Stimulated activated CD8-positive, alpha-beta memory T cell treated with anti-CD3 and anti-CD28 coated beads, Interleukin-15, amount 100 ng/mL, for 48 hours (primary cell): ENCODE data around the gene AP2B1.

Experiments
- DNase-seq, 2 donors: peaks; one replicate each; pipeline ENCODE4 v3.0.0-alpha.2; 2020; ENCODE audit warnings: low read depth in 2 of 2

The AP2B1 gene

DNA sequence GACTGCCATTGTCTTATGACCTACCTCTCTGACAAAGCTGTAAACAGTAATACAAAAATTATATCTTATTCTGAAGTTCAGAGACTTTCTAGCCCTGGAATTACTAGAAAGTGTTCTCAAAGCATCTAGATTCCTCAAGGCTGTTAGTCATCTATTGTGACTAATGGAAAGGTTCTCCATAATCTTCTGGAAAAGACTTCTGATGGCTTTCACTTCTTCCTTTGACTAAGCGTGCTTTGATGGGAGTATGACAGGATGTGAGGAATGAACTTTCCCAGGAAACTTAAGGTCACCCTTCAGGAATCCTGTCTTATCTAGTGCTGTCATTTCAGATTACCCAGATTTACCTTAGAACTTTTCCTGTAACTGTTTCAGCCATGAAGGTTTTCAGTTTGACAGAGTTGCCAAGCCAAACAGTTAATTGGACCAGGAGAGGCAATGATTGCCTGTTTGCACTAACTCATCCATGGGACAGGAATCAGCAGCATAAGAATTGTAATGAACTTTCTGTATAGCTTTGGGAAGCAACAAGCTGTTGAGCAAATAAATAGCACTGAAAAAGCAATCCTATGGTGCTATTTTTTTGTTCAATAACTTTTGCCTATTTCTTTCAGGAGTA is 43.5 kb downstream of the AP2B1 start:
- DNase-seq: no peak

DNA sequence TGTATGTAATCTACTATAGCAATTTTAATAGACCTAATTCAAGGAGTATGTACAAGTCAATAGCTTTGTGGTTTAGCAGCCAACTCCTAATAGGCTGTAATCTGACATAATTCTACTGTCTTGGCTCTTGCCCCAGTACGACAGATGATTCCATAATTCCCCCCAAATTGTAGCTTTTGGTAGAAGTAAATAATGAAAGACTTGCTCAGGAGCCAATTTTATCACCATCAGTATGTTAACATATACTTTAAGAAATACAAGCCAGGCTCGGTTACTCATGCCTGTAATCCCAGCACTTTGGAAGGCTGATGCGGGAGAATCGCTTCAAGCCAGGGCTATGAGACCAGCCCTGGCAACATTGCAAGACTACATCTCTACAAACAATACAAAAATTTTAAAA is 53.9 kb downstream of the AP2B1 start:
- no peak for DNase-seq

DNA sequence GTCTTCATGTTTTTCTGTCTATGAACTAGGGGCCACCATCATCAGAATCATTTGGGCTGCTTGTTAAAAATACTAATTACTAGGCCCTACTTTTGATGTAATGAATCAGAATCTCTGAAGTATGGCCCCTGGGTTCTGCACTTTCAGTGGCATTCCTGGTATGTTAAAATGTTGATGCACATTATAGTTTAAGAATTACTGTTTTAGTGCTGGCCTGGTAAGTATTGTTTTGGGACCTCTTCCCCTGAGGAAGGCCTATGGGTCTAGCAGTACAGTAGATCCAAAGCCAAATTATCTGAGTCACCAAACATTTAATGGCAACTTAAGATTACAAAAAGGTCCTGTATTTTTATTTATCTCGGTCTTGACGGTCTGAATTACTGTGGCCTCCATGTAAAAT is 58.8 kb downstream of the AP2B1 start:
- DNase-seq: no peak

DNA sequence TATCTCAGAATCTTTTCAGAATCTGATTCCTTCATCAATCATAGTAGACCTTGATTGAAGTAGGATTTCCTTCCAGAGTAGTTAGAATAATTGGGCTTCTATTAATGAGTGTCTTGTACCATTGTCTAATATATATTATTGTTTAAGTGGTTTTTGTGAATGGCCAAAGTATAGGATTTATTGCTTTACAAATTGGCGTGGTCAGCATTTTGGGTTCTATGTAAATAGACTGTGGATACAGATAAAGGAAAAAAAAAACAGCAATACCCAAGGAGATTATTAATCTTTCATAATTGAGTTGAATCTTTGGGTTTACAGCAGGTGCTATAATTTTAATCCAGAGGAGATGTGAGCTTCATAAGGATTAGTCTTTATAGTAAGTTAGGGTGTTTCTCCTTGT is 64.3 kb downstream of the AP2B1 start:
- DNase-seq: no peak

DNA sequence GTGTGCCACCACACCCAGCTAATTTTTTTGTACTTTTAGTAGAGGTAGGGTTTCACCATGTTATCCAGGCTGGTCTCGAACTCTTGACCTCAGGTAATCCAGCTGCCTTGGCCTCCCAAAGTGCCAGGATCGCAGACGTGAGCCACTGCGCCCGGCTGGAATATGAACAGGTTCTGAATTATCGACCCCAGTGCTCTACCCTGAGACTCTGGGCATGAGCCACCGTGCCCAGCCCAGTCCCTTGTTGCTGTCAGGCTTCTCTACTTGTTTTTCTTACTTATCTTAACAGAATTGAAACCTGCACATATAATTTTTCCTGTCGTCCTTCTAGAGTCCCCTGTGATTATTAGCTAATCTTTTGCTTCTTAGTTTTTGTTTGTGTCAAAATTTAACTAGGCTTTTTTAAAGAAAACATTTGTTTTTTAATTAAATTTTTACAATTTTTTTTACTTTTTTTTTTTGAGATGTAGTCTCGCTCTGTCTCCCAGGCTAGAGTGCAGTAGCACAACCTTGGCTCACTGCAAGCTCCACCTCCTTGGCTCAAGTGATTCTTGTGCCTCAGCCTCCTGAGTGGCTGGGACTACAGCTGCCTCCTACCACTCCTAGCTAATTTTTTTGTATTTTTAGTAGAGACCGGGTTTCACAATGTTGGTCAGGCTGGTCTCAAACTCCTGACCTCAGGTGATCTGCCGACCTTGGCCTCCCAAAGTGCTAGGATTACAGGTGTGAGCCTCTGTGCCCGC is 66.7 kb downstream of the AP2B1 start:
- no peak for DNase-seq

DNA sequence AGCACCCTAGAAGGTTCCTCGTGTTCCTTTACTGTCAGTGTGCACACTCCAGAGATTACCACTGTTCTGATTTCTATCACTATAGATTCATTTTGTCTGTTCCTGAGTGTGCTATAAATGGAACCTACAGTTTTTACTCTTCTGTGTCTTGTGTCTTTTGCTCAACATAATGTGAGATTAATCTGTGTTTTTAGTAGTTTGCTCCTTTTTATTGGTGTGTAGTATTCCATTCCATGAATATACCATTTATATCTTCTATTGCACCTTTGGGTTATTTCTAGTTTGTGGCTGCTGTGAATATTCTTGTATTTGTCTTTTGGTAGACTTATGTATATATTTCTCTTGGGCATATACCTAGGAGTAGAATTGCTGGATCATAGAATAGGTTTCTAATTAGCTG is 68.2 kb downstream of the AP2B1 start:
- DNase-seq: no peak

DNA sequence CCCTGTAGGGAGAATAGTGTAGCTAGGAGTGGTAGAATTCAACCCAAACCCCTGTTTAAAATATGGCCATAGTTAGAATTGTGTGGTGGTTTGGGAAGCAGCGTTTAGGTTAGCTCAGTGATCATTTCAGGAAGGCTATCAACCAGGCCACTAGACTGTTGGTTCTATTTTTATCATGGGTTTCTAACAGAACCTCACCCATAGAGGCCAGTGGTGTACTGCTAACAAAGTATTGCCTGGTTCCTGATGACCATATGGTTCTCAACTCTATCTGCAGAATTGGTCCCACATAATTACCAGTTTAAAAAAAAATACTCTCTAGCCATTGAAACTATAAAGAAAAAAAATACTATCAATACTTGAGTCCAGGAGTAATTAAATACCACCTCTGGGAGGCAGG is 73.8 kb downstream of the AP2B1 start:
- no peak for DNase-seq

DNA sequence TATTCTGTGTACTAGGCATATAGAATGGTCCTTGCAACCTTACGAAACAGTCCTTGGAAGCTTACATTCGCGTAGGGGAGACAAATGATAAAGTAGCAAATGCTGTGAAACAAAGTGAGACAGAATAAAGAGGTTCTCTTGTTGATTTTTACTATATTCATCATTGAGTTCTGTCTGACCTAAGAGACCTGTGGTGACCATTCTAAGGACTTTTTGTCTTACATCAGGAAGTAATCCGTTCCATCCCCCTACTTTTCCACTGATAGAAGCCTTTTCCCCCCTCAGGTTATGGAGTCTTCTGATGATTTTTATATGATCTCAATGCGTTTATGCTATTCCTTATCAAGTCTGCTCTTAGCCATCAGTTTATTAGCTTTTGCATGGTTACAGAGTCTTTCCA is 77.6 kb downstream of the AP2B1 start:
- DNase-seq: no peak

DNA sequence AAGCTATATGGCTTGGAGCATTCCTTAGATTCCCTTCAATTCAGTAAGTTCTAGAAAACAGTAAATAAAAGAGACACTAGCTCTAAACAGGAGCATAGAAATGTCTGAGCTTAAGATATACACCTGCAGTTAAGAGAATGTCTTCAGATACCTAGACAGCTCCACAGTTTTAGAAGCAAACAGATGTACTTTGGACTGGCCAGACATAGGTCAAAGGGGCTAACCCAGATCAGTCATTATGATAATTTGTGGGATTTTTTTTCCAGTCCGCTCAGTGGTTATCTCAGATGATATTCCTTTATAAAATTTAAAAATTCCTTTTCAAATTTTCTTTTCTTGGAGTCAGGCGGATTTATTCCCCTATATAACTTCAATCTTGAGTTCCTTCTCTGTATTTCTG is 78.5 kb downstream of the AP2B1 start:
- DNase-seq: no peak

DNA sequence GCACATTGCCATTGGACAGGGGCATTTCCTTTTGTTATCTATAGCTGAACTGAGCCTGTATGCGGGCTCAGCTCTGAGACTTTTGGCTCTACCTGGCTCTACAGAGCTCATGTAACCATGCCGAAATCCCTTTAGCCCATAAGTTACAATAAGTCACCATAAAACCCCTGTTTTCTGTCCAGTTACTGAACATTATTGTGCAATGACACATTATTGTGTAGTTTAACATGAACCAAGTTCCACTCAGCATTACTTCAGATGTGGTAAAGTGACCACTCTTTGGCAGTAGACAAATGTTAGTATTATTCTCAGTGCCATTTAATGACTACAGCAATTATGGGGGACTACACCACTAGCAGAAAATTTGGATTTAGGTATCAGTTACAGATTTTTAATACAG is 78.9 kb downstream of the AP2B1 start:
- DNase-seq: no peak

DNA sequence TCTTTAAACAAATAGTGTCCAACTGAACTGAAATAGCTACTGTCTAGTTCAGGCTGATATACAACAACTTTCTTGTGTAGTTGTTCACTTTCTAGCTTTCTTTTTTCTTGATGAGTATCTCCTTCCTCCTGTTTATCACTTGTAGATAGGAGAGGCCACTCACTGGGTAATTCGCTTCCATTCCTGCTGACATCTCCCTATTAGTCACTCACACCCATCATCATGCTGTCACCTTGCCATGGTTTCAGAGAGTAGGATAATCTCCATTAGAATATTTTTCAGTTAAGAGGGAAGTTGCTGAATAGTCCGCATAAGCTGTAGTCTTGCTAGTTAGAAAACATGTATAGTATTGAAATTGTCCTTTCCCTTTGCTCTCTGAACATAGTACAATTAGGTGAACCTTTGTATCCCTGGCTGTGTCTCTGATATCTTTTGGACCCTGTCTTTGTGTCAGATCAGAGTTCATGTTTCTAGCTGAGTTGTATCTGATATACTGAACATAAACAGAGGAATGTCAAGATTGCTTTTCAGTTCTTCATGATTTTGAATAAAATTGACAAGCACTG is 79.9 kb downstream of the AP2B1 start:
- no peak for DNase-seq

DNA sequence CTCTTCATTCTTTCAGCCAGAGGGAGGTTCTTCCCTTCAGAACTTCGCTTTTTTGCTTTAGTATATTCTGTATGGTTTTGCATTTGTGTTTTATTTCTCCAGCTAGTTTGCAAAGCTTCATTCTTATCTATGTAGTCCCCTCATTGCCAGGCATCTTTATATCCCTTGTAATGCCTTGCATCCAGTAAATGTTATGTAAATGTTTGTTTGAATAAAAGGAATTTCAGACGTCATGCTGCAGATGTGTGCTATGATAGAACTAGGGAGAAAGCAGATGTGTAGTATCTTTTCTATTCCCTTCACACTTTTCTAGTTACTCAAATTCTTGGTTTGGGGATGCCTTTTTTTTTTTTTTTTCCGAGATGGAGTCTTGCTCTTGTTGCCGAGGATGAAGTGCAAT is 81.7 kb downstream of the AP2B1 start:
- no peak for DNase-seq

DNA sequence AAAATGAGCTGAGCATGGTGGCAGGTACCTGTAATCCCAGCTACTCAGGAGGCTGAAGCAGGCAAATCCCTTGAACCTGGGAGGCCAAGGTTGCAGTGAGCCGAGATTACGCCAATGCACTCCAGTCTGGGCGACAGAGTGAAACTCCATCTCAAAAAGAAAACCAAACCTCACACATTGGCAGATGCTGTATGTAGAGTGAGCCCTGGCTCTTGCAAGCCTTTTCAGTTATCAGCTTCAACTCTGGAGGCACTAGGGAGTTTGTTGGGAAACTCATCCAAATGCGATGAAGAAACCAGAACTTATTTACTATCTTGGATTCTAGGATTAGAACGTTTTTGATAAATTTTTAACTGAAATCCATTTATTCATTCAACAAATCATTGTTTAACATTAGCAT is 87.4 kb downstream of the AP2B1 start:
- DNase-seq: no peak

DNA sequence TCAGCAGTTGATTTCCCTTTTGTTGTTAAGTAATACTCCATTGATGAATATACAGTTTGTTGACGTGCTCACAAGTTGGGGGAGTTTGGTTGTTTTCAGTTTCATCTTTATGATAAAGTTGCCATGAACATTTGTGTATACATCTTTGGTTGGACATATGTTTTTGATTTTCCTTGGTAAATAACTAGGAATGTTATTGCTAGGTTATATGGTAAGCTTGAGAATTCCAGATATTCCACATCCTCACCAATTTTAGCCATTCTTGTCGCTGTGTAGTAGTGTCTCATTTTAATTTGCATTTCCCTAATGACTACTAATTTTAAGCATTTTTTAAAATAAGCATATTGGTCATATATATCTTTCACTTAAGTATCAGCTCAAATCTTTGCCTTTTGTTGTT is 89.3 kb downstream of the AP2B1 start:
- no peak for DNase-seq

DNA sequence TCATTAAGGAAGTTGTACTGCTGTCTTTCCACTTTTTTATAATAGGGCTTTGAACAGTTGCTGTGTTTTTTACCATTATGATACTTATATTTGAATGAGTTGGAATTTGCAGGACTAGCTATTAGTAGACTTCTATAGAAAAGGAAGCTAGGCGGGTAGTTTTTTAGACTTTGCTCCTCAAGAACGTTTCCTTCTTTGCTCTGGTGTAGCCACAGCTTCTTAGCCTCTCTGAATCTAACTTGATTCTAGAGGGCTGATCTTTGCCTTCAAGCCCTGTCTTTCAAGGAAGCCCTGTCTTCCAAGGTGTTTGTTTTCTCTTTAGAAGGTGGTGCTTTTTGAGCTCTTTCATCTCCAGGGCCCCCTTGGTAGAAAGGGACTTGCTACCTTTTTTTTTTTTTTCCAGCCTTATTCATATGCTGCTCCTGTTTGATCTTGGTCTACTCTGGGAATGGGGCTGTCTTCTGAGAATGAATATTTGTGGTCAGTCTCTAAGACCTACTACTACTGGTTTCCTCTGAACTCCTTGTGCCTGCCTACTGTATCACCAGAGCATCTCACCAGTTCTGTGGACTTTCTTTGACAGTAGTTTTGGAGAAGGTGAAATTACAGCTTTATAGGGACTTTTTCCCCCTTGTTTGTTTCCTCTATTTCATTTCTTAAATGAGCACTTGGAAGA is 92.0 kb downstream of the AP2B1 start:
- no peak for DNase-seq

DNA sequence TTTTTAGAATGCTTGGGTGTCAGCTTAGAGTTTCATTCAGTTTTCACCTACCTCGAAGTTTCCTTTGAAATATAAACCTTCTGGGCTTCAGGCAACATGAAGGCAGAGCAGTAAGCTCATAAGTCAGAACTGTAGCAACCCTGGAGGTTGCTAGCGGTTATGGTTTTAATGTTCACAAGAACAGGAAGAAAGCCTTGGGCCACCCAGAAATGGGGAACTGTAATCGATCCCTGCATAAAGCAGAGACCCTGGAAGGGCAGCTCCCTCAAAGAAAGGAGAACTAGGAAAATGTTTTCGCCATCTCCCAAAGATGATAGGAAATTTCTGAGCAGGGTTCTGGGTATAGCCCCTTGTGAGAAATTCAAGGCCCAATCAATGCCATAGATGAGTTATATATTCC is 96.5 kb downstream of the AP2B1 start:
- DNase-seq: no peak

DNA sequence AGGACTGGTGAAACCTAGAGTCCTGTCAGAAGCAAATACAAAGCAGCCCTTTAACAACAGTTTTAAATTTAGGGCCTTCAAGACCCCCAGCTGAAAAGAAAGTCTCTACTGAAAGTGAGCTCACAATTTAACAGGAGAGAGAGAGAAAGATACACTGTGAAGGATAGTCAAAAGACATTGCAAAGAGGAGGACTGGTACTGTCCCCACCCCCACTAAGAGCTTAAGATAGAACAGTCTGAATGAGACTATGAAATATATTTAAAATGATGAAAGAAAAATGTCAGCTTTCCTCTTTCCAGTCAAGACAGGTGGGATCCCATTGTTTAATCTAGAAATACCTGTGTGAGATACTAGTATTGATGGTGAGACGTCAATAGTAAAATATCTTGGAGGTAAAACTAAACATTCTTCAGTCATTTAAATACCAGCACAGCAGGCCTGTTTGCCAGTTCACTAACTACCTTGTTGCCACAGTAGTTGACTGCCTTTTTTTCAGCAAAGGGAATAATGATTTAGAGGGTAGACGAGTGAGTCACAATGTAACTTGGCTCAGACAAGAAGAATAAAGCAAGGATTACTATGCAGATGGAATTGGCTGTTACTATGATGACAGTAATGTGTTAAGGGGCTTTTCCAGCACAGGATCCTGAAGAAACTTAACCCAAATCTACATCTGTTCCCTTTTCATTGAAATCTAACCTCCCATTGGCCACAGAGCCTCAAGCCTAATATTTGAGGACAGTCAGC is 97.1 kb downstream of the AP2B1 start:
- DNase-seq: no peak

DNA sequence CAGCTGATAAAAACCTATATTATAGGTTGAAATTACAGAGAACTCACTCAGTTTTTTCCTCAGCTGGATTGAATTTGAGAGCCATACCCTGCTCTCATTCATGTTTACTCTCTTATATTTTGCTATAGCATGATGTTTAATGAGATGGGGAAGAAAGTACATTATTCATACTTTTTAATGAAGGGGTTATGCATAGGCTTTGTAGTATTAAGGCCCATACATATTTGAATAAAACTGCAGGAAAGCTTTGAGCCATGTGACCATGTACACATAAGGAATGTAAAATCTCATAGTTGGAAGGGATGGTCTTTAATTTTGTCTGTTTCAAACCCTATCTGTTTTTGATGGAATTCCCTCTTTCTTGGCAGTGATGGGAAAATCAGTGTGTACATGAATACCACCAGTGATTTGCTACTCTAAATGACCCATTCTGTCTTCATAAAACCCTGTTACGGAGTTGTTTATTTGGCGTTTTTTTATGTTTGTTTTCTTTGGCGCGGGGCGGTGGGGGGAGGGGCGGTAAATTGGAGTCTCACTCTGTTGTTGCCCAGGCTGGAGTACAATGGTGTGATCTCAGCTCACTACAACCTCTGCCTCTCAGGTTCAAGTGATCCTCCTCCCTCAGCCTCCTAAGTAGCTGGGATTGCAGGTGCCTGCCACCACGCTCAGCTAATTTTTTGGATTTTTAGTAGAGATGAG is 105.5 kb downstream of the AP2B1 start:
- DNase-seq: no peak

DNA sequence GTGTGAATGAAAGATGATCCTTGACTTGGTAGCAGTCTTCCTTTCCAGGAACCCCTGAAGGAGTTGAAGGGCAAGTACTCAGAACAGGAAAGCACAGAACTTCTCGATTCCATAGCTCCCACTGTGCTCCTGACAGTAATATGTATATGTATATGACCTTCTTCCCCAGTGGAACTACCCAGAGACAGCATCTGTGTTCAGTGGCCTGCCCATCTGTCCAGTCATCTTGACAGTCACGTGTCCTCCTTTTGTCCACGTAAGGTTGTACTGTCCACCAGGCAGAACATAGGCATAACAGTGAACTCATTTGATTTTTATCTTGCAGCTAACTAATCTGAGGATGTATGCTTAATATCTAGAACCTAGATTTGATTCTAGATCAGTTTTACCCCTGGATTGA is 106.5 kb downstream of the AP2B1 start:
- no peak for DNase-seq

DNA sequence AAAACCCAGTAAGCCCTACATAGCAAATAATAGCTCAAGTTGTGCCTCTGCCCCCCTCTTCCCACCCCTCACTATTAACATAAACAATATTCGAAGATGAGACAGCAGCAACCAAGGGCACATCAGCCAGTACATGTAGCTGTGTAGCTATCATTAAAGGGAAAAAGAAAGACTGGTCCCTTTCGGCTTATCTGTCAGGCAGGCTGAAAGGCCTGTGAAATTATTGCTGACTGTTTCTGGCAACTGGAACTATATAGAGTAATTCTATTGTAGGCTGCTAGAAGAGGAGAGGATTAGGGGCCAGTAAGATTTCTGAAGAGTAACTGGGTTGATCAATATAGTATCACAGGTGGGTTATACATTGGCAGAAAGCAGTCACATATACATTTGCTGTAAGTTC is 107.8 kb downstream of the AP2B1 start:
- no peak for DNase-seq

DNA sequence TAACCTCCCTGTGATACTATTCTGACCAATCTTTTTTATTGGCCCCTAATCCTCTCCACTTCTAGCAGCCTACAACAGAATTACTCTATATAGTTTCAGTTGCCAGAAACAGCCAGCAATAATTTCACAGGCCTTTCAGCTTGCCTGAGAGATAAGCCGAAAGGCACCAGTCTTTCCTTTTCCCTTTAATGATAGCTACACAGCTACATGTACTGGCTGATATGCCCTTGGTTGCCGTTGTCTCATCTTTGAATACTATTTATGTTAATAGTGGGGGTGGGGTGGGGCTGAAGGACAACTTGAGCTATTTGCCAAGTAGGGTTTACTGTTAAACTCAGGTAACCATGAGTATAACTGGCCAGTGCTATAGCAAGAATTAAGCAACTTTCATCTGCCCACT is 108.5 kb downstream of the AP2B1 start:
- DNase-seq: no peak

DNA sequence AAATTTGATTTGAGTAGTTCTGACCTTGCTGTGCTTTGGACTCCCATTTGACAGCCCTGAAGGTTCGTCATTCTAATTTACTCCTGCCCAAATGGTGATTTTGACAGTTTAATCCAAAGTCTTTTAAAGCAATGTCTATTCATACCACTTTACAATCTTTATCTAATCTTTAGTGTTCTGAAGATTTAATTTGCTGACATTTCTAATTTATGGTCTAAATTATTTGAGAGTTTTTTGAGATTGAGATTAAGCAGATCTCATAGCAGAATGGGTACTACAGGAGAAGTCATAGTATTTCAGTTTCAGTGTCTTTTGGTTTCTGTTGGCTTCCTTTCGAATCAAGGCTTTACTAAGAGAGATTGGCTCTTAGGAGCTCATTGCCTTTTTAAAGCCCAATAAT is 111.7 kb downstream of the AP2B1 start:
- no peak for DNase-seq
